GM12801 (cell line): Measurements from ENCODE around the gene SERPINE2.

Experiments
- TF ChIP-seq, protein P1 (sequence below): IDR thresholded peaks from one replicate; pipeline ENCODE4 v1.5.1; 2011; ENCODE audit warnings: control low read depth; ENCODE audit not compliant: insufficient read length; ENCODE audit errors: extremely low read depth

Gene SERPINE2

DNA sequence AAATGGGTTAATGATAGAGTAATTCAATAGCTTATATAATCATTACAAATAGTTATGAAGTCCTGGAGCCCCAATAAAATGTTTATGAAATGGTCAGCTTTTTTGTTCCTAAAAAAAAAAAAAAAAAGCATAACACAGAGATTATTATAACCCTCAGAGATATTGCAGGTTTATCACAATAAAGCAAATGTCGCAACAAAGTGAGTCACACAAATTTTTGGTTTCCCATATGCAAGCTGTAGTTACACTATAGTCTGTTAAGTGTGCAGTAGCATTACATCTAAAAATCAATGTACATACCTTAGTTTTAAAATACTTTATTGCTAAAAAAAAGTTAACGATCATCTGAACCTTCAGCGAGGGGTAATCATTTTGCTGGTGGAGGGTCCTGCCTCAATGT, 114.0 kb downstream of the SERPINE2 start:
- TF ChIP-seq, protein P1, sequence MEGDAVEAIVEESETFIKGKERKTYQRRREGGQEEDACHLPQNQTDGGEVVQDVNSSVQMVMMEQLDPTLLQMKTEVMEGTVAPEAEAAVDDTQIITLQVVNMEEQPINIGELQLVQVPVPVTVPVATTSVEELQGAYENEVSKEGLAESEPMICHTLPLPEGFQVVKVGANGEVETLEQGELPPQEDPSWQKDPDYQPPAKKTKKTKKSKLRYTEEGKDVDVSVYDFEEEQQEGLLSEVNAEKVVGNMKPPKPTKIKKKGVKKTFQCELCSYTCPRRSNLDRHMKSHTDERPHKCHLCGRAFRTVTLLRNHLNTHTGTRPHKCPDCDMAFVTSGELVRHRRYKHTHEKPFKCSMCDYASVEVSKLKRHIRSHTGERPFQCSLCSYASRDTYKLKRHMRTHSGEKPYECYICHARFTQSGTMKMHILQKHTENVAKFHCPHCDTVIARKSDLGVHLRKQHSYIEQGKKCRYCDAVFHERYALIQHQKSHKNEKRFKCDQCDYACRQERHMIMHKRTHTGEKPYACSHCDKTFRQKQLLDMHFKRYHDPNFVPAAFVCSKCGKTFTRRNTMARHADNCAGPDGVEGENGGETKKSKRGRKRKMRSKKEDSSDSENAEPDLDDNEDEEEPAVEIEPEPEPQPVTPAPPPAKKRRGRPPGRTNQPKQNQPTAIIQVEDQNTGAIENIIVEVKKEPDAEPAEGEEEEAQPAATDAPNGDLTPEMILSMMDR, result no peak
